Measurements from ENCODE around the gene SMYD5. TPM values are rescaled to one million over a fixed set of nuclear protein-coding genes. Genes with fewer than 3 reads are reported as not detected.

Gene SMYD5
- polyA plus RNA-seq, 1 donor = 35.2 TPM

DNA sequence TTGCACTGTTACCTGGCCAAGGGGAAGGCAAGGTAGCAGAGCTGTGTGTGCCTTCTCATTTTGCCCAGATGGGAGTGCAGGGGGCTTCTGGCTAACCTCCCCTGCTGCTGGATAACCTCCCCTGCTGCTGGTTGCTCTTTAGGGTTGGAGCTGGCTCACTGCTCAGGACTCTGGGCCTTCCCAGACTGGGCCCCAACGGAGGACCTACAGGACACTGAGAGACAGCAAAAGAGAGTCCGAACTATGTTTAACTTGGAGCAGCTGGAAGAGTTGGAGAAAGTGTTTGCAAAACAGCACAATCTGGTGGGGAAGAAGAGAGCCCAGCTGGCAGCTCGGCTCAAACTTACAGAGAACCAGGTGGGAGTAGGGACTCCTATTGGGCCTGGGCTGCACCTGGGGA, 5.8 kb upstream of the SMYD5 start:
- DNase-seq = no peak

DNA sequence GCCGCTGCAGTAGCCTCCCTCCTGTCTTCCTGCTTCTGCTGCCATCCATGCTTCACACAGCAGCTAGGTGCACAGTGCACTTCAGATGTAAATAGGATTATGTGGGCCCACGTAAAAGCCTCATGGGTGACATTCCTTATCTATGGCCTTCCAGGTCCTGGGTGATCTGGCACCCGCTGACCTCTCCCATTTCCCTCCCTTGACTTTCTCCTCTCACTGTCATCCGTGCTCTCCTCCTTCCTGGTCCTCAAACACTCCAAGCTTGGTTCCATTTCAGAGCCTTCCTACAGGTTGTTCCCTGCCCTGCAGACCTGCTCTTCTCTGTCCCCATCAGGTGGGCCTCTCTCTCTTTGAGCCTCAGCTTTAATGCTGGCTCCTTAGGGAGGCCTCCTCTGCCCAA, 4.0 kb upstream of the SMYD5 start:
- no peak for DNase-seq

DNA sequence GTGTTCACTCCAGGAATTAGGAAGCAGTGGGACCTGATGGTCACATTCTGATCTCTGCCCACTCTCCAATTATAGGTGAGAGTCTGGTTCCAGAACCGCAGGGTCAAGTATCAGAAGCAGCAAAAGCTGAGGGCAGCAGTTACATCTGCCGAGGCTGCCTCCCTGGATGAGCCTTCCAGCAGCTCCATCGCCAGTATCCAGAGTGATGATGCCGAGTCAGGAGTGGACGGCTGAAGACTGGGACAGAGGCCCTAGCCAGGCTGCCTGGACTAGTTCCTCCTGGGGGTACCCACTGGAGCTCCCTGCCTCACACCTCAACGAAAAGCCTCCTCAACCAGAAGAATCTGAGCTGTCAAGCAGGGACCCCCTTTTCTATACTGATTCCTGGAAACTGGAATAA, 3.3 kb upstream of the SMYD5 start:
- no peak for DNase-seq

DNA sequence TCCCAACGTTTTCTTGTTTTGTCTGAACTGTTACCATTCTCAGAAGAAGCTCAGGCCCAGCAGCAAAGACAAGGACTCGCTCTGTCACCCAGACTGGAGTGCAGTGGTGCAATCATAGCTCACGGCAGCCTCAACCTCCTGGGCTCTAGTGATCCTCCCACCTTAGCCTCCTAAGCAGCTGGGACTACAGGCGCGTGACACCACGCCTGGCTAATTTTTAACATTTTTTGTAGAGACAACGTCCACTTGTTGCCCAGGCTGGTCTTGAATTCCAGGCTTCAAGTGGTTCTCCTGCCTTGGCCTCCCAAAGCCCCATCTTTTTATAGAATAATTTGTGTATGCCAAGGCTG, 2.0 kb upstream of the SMYD5 start:
- no peak for DNase-seq

DNA sequence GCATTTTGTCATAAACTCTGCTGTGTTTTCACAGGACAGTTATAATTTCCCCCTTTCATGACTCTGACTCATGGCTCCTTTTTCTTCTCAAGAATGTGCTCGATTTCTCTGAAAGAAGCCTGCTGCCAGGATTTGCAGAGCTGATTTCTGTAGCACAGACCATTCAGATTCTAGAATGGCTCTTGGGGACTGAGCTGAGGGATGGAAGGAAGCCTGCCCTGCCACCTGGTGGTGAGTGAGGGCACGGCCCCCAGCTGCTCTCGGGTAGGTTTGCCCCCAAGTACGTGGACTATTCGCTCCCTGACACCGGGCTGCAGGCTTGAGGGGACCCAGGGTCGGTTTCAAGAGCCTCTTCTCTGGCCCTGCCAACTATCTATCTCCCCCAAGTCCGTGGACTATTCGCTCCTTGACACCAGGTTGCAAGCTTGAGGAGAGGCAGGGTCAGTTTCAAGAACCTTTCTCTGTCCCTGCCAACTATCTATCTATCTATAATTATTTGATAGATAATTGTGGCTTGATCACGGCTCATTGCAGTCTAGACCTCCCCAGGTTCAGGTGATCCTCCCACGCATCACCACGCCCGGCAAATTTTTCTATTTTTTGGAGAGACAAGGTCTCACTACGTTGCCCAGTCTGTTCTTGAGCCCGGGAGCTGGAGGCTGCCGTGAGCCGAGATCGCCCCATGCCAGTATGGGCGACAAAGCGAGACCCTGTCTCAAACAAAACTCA, 1.4 kb upstream of the SMYD5 start:
- peak; percentile 44 for DNase-seq

DNA sequence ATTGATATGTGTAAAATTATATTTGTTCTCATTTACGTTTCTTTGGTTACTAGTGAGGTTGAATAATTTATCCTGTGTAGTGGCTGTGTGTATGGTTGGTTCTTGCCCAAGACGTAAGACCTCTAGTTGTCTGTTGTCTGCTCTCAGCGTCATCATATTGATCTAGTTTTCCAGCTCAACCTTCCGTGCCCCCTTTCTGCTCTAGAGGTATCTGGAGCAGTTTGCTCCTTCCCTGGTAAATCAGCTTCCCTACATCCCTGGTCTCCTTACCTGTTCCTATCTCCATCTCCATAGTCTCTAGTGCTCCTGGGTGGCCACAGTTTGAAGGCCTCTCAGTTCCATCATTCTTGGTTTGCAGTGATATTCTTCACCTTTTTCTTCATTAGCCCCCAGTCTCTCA, 1.2 kb downstream of the SMYD5 start:
- no peak for DNase-seq

DNA sequence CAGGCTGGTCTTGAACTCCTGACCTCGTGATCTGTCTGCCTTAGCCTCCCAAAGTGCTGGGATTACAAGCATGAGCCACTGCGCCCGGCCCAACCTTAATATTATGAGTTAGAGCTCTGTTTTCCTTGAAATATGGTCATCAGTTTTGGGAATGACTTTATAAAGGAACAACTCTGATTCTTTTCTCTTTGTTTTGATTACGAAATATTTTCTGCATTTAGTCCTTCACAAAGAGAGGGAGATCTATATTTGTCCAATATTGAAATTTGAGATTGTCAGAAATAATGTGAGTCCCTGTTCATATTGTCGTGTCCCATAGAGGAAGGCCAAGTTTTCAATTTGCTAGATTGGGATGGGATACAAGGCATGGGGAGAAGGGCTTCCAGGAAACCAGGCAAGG, 3.1 kb downstream of the SMYD5 start:
- no peak for DNase-seq

DNA sequence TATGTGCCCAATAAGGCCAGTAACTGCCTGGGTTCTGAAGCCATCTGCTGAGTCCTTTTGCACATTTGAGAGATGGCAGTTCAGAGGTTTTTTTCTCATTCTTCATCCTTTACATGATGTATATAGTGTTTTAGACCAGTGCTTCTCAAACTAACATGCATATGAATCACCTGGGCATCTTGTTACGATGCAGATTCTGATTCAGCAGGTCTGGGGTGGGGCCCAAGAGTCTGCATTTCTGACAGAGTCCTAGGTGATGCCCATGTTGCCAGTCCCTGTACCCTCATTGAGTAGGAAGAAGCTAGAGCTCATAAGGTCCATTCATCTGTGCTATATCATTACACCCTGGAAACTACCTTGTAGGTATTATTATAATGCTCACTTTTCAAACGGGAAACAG, 3.8 kb downstream of the SMYD5 start:
- DNase-seq = no peak

DNA sequence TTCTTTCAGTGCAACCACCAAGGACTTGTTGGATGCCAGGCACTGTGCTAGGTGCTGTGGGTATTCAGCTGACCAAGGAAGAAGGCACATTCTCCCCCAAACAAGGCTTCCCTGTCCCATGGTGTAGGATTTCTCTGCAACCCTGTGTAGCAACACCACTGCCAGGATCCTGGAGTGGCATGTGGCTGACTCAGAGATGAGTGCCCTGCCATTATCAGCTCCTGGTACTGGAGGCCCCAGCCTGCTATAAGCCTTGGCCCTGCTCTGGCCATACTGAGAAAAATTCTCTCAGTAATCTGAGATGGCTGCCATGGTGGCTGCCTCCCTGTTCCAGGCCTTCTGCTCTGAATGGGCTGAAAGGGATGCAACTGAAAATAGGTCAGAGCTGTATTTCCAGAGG, 4.3 kb downstream of the SMYD5 start:
- no peak for DNase-seq

DNA sequence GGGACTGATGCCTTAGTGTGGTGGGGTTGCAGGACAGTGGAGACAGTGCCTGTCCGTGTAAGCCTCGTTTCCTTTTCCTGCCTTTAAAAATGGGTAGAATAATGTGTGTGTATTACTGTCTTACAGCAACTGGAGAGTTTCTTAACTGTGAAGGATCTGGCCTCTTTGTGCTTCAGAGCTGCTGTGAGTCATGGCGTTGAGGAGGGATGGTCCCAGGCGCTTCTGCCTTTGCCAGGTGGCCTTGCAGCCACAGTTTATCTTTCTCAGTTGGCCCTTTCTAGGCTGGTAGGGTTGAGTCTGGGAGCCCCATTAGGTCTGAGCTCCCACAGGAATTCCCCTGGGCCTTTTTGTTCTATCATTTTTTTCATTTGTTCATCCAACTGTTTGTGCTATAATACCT, 9.8 kb downstream of the SMYD5 start:
- DNase-seq = no peak

DNA sequence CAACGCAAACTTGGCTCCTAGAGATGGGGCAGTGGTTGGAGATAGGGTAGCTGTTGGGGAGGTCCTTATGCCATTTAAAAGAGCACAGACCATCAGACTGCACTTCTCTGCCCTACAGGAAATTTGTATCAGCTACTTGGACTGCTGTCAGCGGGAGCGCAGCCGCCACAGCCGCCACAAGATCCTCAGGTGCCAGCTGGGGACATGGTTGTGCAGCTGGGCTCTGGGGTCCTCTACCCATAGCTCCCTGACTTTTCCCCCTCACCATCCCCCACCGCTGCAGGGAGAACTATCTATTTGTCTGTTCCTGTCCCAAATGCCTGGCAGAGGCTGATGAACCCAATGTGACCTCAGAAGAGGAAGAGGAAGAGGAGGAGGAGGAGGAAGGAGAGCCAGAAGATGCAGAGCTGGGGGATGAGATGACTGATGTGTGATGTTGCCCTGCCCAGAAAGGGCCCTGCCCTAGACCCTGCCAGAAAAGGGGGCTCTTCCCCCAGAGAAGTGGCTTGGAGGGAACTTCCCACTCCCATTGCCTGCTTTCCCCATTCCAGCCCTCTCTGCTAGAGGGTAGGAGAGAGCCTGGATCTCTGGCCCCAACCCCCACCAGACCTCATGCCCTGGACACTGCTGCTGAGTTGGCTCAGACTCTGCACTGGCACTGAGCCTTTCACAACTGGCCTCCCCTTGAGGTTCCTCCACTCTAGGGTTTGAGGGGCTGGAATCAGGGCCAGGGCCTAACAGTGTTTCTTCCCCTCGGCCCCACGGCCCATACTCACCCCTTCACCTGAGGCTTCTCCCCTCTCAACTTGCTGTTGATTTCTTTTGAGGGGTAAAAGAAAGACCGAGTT, 11.7 kb downstream of the SMYD5 start:
- no peak for DNase-seq

DNA sequence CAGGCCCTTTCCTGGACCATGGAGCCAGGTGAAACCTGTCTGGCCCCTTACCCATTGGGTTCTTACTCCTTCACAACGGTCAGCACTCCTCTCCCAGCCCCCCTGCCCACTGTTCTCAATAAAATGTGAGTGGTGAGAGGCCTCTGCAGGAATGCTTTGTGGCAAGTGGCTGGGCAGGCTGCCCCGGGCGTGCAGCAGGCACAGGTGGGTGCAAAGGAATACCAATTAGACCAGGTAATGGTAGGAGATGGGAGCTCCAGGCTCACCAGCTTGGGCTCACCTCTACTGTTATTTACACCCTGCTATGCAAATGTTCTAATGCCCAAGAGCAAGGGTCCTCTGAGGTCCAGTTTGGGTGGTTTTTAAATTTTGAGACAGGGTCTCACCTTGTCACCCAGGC, 13.0 kb downstream of the SMYD5 start:
- DNase-seq = no peak

DNA sequence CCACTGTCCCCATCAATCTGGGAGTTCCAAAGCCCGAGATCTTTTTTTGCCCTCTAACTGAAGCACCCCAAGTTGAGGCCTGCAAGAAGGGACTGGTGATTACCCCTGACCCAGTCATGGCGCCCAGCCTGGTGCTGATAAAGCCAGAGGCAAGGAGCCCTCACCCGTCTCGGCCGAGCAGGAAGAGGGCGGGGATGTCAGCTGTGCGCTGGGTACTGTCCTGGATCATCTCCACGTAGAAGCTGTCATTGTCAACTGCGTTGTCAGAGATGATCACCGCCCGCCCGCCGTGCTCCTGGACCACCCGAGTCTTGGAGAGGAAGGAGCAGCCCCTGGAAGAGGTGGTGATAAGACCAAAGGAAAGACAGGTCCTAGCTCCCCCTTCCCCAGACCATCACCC, 14.6 kb downstream of the SMYD5 start:
- no peak for DNase-seq

DNA sequence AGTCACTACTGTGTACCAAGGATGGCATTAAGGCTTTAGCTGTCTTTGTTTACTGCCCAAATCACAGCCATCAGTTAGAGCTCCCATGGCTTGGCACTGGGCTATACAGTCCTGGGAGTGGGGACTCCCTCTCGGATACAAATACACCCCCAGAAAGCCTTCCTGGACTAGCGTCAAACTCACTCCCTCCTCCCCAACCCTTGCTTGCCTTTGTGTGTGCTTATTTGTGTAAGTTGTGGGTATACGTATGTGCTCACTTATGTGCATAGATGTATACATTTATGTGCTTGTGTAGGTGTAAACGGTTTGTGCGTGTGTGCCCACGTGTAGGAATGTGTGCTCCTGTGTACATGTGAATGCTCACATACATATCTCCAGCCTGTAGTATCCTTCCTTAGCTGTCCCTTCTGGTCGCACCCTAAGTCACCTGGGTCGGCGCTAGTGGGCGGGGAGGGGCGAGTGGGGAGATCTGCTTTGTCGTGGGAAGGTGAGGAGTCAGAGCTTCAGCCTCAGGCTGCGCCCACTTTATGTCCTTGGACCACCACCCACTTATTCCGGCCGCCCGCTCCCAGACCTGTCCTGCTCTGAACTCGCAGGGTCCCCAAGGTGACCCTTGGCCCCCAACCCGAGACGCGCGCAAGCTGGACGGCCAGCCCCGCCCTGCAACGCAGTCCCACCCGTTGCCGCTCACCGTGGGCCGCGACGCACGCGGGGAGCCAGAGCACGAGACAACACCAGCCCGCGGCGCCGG, 18.5 kb downstream of the SMYD5 start:
- no peak for DNase-seq

DNA sequence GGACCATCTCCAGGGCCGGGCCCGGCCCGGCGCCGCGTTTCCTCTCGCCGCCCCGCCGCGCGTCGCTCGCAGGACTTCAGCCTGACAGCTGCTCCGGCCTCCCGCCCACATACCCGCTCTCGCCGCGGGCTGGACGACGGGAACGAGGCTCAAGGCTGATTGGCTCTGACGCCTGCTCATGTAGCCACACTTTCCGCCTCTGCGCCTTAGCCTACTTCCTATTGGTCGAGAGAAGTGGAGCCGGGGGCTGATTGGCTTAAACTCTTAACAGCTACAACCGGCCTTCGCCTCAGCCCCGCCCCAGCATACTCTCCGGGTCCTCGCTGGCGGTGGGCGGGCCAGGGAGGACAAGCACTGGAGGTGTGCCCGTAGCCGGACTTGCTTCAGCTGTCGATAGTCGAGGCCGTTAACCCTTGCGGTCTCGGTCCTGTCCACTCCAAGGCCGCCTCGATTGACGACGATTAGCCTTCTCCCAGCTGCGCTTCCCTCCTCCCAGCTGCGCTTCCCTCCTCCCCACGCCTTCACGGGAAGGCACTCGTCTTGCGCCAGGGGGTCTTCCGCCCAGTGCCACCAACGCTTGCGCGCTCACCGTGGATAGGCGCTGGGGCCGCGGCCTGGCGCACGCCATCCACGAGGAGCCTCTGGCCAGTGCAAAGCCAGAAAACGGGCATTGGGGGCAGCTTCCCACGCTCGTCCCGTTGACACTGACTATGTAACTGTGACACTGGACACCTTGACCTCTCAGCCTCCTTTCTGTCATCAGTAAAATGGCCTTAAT, 19.3 kb downstream of the SMYD5 start, which contains the start of gene PRADC1:
TSS of gene PRADC1 (minus strand) at position 86 of the 778 bp plus-strand sequence. CDS start at position 7, 79 bp downstream.
- DNase-seq = peak; percentile 99

DNA sequence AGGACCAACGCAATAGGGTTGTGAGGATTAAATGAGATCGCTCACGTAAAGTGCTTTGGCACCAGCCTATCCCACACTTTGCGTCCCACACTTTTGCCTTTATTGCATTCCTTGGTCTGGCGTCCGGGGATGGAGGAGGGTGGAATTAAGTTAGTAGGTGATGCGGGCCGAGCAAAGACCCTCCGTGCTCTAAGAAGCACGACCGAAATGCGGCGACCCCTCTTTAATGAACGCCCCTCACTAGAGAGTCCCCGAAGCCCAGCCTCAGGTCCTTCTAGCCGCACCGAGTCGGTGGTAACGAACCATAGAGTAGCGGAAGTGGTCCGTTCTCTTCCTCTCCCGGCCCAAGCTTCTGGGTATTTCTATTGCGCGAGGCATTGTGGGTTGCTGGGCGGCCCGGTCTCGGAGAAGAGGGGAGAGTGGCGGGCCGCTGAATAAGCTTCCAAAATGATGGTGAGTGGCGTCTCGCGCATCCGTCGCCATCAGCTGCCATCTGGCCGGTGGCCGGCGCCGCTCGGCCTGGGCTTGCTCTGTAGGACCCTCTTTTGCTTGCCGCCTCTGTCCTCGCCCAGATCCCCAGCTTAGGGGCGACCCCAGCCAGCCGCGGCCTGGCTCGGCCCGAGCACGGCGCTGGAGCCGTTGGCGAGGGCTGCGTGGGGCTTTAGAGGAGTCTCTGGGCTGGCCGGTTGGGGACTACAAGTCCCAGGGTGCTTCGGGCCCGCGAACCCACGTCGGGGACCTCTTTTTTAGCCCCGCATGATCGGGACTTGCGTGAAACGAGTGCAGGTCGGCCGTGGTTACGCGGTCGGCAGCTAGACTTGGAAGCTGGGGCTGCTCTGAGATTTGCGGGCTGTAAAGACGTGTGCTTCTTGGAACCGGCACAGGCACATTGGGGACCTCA, 20.1 kb downstream of the SMYD5 start, which contains the start of gene CCT7:
TSS of gene CCT7 (plus strand) at position 377 of the 901 bp plus-strand sequence. CDS start at position 448, 71 bp downstream.
- DNase-seq = peak; percentile 92

DNA sequence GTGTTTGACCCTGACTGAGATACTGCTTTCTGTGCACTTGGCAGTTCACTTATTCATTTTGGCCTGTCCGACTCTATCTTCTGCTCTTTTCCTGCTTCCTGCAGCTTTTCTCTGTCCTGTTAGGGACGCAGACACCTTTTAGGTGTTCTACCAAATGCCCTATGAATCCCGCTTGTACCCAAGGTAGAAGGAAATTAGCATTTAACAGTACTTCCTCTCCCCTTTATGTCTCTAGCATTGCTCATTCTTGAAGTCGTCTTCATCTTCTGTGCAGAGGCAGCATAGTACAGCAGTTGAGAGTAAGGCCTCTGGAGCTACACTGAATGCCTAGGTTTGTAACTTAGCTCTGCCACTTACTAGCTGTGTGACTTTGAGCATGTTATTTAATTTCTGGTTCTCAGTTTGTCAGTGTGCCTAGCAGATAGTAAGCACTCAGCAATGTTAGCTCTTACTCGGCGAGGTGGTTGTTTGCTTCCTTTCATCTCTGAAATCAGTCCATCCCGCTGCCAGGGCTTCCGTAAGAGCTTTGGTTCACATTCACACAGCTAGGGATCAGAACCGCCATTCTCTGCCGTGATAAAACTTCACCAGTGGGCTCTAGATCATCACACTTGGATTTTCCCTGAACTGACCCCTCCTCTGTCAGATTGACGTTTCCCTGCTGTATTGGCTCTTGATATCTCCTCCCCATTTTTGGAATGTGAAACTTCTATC, 21.4 kb downstream of the SMYD5 start:
- DNase-seq = no peak

DNA sequence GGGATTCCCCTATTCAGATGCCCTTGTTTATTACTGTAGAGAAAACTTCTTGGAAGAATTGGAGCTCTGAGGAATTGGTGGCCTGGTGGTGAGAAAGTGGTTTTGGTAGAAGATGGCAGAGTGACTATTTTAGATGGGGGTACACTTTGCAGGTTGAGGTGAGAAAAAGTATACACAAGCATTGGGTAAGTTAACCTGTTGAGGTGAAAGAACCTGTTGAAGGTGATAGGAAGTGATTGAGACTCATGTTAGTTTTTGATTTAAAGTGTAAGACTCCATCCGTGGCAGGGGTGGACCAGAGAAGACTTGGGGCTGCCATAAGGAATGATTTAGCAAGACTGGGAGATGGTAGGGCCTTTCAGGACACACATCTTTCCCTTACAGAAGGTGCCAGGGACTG, 23.1 kb downstream of the SMYD5 start:
- DNase-seq = no peak

DNA sequence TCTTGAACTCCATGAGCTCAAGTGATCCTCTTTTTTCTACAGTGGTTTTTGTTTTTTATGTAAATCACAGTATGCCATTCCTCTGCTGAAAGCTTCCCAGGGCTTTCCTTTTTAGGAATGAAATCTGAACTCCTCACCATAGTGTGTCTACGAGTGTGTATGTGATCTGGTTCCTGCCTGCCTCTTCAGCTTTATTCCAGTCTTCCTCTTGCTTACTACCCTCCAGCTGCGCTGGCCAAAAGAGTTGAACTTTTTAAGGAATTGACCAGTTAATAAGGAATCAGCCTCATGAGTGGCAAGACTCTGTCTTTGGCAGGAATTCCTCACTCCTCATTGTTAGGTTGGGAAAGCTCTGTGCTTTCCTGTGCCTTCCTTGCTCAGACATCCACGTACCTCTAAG, 24.1 kb downstream of the SMYD5 start:
- DNase-seq = no peak

DNA sequence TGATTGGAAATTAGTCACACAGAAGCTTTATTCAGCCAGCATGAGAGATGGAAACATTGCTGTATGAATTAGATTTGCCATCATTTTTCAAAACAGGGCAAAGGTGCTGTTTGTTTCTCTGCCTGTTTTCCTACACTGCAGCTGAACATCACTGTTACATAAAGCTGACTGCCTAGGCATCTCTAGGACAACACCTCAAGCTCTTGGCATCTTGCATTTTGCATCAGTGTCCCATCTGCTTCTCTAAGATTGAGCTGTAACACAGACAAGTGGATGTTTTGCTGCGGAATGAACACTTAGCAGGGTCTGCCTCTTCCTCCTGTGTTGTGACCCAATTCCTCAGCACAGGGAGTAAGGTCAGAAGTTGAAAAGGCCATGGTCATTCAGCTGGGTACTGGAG, 24.9 kb downstream of the SMYD5 start:
- DNase-seq = no peak

DNA sequence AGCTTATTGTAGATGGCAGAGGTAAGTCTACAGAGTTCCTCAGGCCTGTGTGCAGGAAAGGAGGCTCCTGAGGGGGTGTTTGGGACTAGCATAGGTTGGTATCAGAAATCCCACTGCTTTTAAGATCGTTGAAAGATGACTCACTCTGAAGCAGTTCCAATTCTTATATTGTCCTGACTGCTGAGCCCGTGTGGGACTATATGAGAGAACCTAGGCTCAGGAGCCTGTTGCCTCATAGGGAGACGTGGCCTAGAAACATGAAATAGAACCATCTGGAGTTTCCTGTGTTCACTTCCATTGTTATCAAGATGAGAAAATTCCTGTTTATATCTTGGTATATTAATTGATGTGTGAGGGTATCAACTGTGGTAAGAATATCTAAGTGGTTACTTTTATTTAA, 25.7 kb downstream of the SMYD5 start:
- DNase-seq = no peak
